NCI-H446 treated with DMSO at 0.1 percent for 48 hours (cell line): Measurements from ENCODE around the gene TAF4.

ENCODE experiments used
- DNase-seq: peaks from one replicate; lab custom pipeline; 2025; lab: John Stamatoyannopoulos, UW

TAF4 gene

GRCh38 chr20:61929971-61930666 lies 135.6 kb downstream of the TAF4 start:
- DNase-seq, result no peak

GRCh38 chr20:61929561-61929960 lies 136.1 kb downstream of the TAF4 start:
- DNase-seq, result no peak

GRCh38 chr20:61927826-61928541 lies 137.7 kb downstream of the TAF4 start:
- no peak for DNase-seq

GRCh38 chr20:61927193-61927825 lies 138.4 kb downstream of the TAF4 start:
- no peak for DNase-seq

GRCh38 chr20:61926796-61927192 lies 138.9 kb downstream of the TAF4 start:
- DNase-seq, result no peak

- DNase-seq, result no peak
These were observed 139.4 kb downstream of the TAF4 start for GRCh38 chr20:61926253-61926613.

GRCh38 chr20:61925555-61926252 lies 140.0 kb downstream of the TAF4 start:
- DNase-seq, result no peak

- no peak for DNase-seq
These were observed 140.7 kb downstream of the TAF4 start for GRCh38 chr20:61924858-61925554.
